LNCaP clone FGC (cell line): ENCODE measurements around the gene CLDN9.
A peak's percentile ranks its signal among the peaks of the same experiment; 100 is the strongest.

Experiments used
- DNase-seq: peaks from one replicate; pipeline ENCODE4 v3.0.0-alpha.2; 2011; ENCODE audit warnings: low read depth
- H3K4me3 ChIP-seq: 2 replicates; pipeline ENCODE4 v1.5.1; 2011; ENCODE audit warnings: mild to moderate bottlenecking, low read depth, low read length, control low read depth
- TF ChIP-seq, protein P1 (sequence below): IDR thresholded peaks from 2 replicates; pipeline ENCODE4 v1.5.1; 2012; ENCODE audit warnings: mild to moderate bottlenecking; ENCODE audit not compliant: control insufficient read depth, insufficient read depth; ENCODE audit errors: extremely low read depth

Gene CLDN9

DNA sequence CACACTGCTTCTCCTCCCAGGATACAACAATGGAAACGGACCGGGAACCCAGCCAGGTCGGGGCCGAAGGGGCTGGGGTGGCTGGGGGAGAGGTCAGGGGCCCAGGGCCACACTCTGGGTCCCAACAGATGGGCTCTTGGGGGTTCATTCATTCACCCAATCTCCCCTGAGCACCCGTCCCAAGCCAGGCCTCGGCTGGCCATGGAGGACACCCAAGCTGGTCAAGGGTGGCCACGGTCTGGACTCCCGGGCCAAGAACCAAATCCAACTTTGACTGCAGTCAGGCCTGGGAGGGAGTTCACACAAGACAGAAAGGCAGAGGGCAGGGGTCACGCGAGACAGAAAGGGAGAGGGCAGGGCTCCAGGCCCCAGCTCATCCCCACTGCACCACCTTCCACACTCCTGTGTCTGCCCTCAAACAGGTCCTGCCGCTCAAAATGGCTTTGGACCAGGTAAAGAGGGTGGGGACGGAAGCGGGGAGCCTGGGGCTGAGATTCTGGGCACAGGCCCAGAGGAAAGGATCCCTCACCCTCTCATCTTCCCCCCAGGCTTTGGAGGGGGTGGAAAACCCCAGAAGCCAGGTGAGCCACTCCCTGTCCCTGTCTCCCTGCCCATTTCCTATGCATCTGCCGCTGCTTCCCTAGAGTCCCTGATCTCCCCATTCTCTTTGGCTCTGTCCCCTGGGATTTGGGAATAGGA lies 20.2 kb upstream of the CLDN9 start:
- DNase-seq, result no peak
- TF ChIP-seq, protein P1, sequence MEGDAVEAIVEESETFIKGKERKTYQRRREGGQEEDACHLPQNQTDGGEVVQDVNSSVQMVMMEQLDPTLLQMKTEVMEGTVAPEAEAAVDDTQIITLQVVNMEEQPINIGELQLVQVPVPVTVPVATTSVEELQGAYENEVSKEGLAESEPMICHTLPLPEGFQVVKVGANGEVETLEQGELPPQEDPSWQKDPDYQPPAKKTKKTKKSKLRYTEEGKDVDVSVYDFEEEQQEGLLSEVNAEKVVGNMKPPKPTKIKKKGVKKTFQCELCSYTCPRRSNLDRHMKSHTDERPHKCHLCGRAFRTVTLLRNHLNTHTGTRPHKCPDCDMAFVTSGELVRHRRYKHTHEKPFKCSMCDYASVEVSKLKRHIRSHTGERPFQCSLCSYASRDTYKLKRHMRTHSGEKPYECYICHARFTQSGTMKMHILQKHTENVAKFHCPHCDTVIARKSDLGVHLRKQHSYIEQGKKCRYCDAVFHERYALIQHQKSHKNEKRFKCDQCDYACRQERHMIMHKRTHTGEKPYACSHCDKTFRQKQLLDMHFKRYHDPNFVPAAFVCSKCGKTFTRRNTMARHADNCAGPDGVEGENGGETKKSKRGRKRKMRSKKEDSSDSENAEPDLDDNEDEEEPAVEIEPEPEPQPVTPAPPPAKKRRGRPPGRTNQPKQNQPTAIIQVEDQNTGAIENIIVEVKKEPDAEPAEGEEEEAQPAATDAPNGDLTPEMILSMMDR, result no peak
- no peak overlapping the region for H3K4me3 ChIP-seq

DNA sequence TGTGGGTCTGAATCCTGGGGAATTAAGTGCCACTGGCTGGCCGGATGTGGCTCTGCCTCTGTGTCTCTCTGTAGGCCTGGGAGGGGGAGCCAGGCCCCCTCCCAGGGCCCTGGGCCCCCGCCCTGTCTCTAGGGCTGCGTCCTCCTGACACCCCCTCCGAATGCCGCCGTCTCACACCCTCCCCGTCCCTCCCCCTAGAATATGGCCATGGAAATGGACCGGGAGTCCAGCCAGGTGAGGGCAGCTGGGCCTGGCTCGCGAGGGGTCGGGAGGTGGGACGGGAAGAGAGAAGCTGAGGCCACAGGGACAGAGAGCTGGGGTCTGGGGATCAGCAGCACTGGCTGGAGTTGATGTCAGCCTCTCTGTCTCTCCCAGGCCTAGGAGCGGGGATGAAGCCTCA lies 16.4 kb upstream of the CLDN9 start:
- no peak for DNase-seq
- H3K4me3 ChIP-seq, result no peak overlapping the region
- TF ChIP-seq, protein P1, result no peak

DNA sequence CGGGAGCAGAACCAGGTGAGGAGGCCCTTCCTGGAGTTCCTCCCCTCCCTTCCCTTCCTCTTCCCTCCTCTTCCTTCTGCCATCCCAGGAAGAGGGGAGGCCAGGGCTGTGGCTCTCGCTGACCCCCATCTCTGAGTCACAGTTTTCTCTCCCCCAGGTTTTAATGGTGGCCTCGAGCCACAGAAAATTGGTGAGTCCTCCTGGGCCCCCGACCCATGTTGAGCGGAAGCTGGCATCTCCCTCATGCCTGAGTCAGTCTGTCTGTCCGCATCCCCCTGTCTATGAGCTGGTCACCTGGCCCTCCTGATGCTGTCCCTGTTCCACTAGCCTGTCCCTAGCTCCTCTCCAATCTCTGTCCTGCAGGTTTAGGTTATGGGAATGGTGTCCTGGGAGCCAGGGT lies 12.8 kb upstream of the CLDN9 start:
- no peak overlapping the region for H3K4me3 ChIP-seq
- TF ChIP-seq, protein P1, result no peak
- no peak for DNase-seq

DNA sequence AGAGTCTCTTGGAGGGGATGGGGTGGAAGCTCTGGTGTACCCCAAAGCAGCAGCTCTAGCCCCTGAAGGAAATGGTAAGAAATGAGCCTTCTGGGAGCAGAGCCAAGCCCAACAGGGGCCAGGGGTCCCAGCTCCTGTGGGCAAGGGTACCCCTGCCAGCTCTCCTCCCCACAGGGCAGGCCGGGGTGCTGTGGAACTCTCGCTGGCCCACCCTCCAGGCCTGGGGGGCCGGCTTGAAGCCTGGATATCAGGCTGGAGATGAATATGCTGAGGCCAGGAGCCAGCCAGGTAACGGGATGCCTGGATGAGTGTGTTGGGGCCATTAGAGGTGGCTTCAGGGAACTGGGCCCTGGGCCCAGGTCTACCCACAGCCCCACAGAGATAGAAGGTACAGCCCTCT lies 12.2 kb upstream of the CLDN9 start:
- no peak for DNase-seq
- TF ChIP-seq, protein P1, result no peak
- no peak overlapping the region for H3K4me3 ChIP-seq

DNA sequence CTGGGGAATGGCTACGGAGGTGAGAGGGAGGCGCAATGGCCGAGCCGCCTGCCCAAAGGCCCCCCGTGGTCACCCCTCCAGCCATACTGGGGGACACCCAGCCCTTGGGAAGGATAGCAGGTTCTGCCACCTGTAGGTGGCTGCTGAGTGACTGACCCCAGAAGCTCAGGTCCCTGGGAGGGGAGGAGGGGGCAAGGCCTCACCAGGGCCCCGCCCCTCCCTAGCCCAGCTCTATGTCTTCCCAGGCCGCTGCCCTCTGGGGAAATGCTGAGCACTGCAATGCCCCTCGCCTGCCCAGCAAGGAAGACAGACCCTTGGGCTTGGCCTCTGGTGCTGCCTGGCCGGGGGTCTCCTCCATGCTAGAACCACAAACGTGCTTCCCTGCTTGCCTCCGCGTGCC lies 11.4 kb upstream of the CLDN9 start:
- H3K4me3 ChIP-seq, result no peak overlapping the region
- TF ChIP-seq, protein P1, result no peak
- no peak for DNase-seq

DNA sequence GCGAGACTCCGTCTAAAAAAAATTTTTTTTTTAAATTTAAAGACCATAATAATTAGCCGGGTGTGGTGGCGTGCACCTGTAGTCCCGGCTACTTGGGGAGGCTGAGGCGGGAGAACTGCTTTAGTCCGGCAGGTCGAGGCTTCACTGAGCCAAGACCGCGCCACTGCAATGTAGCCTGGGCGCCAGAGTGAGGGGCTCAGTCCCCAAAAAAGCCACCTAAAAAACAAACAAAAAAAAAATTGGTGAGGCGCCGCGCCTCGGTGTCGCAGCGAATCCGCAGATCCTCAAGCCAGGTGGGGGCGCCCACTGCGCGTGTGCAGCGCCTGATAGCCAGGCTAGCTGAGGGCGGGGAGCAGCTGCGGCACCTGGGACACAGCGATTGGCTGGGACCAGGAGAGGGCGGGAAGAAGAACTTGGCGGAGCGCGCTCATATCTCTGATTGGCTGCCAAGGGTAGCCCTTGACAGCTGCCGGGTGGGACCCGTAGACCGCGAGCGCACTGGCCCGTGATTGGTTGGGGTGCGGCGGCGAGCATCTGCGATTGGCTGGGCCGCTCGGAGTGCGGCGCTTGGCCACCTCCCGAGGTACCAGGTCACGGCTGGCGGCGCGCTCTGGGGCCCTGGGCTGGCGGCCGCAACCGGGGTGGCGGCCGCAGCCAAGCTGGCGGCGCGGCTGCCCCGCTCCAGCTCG lies 9.0 kb upstream of the CLDN9 start:
- TF ChIP-seq, protein P1, result peak; percentile 74
- peak overlapping the region; percentile 23 for H3K4me3 ChIP-seq
- DNase-seq, result peak; percentile 98
